HG03159 (cell line): ENCODE results near the gene LGALS9.

Experiments
- ATAC-seq: cut with Tn5 transposase; IDR thresholded peaks from one replicate; pipeline ENCODE4 v1.9.1; 2021; ENCODE audit warnings: mild to moderate bottlenecking, moderate library complexity; ENCODE audit not compliant: unreplicated experiment

Gene LGALS9

GRCh38 chr17:27602721-27603420, 28.1 kb upstream of the LGALS9 start:
- ATAC-seq: no peak

GRCh38 chr17:27603421-27603770, 27.6 kb upstream of the LGALS9 start:
- ATAC-seq: no peak

GRCh38 chr17:27603880-27604794, 26.9 kb upstream of the LGALS9 start:
- no peak for ATAC-seq

GRCh38 chr17:27605409-27605808, 25.6 kb upstream of the LGALS9 start:
- ATAC-seq: no peak

- no peak for ATAC-seq
These were observed 23.4 kb upstream of the LGALS9 start for GRCh38 chr17:27607521-27608091.

- ATAC-seq: no peak
These were observed 22.4 kb upstream of the LGALS9 start for GRCh38 chr17:27608328-27609230.

- no peak for ATAC-seq
These were observed 21.2 kb upstream of the LGALS9 start for GRCh38 chr17:27609611-27610303.

GRCh38 chr17:27610304-27610677, 20.7 kb upstream of the LGALS9 start:
- no peak for ATAC-seq

- no peak for ATAC-seq
These were observed 18.7 kb upstream of the LGALS9 start for GRCh38 chr17:27612160-27612770.

GRCh38 chr17:27613433-27613832, 17.6 kb upstream of the LGALS9 start:
- no peak for ATAC-seq

- no peak for ATAC-seq
These were observed 15.9 kb upstream of the LGALS9 start for GRCh38 chr17:27615121-27615520.

GRCh38 chr17:27616414-27616813, 14.6 kb upstream of the LGALS9 start:
- no peak for ATAC-seq

- no peak for ATAC-seq
These were observed 12.6 kb upstream of the LGALS9 start for GRCh38 chr17:27618417-27618816.

GRCh38 chr17:27620721-27621120, 10.3 kb upstream of the LGALS9 start:
- no peak for ATAC-seq

GRCh38 chr17:27621536-27621935, 9.5 kb upstream of the LGALS9 start:
- ATAC-seq: no peak

GRCh38 chr17:27621942-27622559, 8.9 kb upstream of the LGALS9 start:
- ATAC-seq: no peak

GRCh38 chr17:27622986-27623385, 8.0 kb upstream of the LGALS9 start:
- ATAC-seq: no peak

GRCh38 chr17:27623614-27624013, 7.4 kb upstream of the LGALS9 start:
- no peak for ATAC-seq

- ATAC-seq: no peak
These were observed 6.4 kb upstream of the LGALS9 start for GRCh38 chr17:27624539-27624938.
